K562 (cell line): ENCODE results near the gene ZNF385D. TPM values are rescaled to one million over a fixed set of nuclear protein-coding genes. Genes with fewer than 3 reads are reported as not detected.

Source experiments
- ATAC-seq: fragments of 200-7000 bp; cut with Tn5 transposase; 3 replicates; pipeline ENCODE4 v1.9.1; 2020; ENCODE audit warnings: moderate library complexity
- BruUV-seq: library from RNA; stranded (reverse); fragments of 400-500 nt; replicated peaks from 2 replicates; lab custom pipeline; 2021; lab: Mats Ljungman, UMichigan
- CTCF ChIA-PET: fragments of 300-600 bp; formaldehyde crosslinking; extraction: SDS; loops from one replicate; lab custom pipeline; 2021; ENCODE audit warnings: low intra/inter-chr PET ratio; lab: Yijun Ruan, JAX
- POLR2A ChIA-PET: fragments of 300-600, 350-650 bp; sonication (Branson Sonifier 250); formaldehyde crosslinking; extraction: SDS; loops from one replicate; lab custom pipeline; 2021; ENCODE audit warnings: antibody characterized with exemption, inconsistent platforms; lab: Yijun Ruan, JAX
- DNase-seq, 4 experiments: peaks; one replicate each; pipeline versions ENCODE4 v3.0.0 to v3.0.0-alpha.2; 2011 to 2018; ENCODE audit warnings: low spot score in 3 of 4, mixed read lengths in 3 of 4; ENCODE audit errors: extremely low read depth in 1 of 4
- FAIRE-seq: peaks from 2 replicates; lab custom pipeline; 2011; peaks lifted over from hg19 to GRCh38; lab: Jason Lieb, UNC
- H2AFZ ChIP-seq: 2 replicates; pipeline ENCODE4 v1.6.0; 2011; ENCODE audit warnings: low read depth, low read length, control low read depth, inconsistent platforms
- H3K27ac ChIP-seq: fragments of 200-600 bp; 3 replicates; pipeline ENCODE4 v1.8.0; 2011; ENCODE audit warnings: low read depth, mild to moderate bottlenecking, control low read depth, inconsistent platforms, low read length, moderate library complexity, mixed read lengths; ENCODE audit errors: extremely low read depth
- H3K27me3 ChIP-seq, 2 experiments: fragments of 300-600 bp in 1 of 2; 2 replicates in 1 of 2; 3 replicates in 1 of 2; pipeline versions ENCODE4 v1.6.0 to v1.8.0; 2011; ENCODE audit warnings: inconsistent platforms in 2 of 2, low read length in 2 of 2, mild to moderate bottlenecking in 1 of 2, mixed read lengths in 1 of 2, moderate library complexity in 1 of 2; ENCODE audit not compliant: control insufficient read depth in 2 of 2, insufficient read depth in 2 of 2
- H3K36me3 ChIP-seq: fragments of 300-600 bp; 3 replicates; pipeline ENCODE4 v1.8.0; 2011; ENCODE audit warnings: mild to moderate bottlenecking, low read length, inconsistent platforms; ENCODE audit not compliant: control insufficient read depth, insufficient read depth
- H3K4me1 ChIP-seq, 2 experiments: fragments of 200-600 bp in 1 of 2; replicated peaks in 1 of 2; 2 replicates in 1 of 2; 3 replicates in 1 of 2; pipeline versions ENCODE4 v1.5.1 to v1.8.0; 2011; ENCODE audit warnings: inconsistent platforms in 2 of 2, low read length in 2 of 2, mild to moderate bottlenecking in 1 of 2, mixed read lengths in 1 of 2, moderate library complexity in 1 of 2; ENCODE audit not compliant: control insufficient read depth in 2 of 2, insufficient read depth in 2 of 2
- H3K4me2 ChIP-seq: 2 replicates; pipeline ENCODE4 v1.6.1; 2011; ENCODE audit warnings: low read length, control low read depth, inconsistent platforms, mixed read lengths; ENCODE audit not compliant: insufficient read depth
- H3K4me3 ChIP-seq: fragments of 200-600 bp; sonication (generic), shearing (Covaris generic); 2 replicates; pipeline ENCODE4 v1.5.1; 2016; ENCODE audit warnings: control low read depth, inconsistent platforms
- H3K79me2 ChIP-seq: fragments of 200-600 bp; 3 replicates; pipeline ENCODE4 v1.8.0; 2011; ENCODE audit warnings: low read length, inconsistent platforms; ENCODE audit not compliant: control insufficient read depth, insufficient read depth
- H3K9ac ChIP-seq, 2 experiments: 2 replicates each; pipeline versions ENCODE4 v1.6.0 to v1.6.1; 2011; ENCODE audit warnings: low read depth in 2 of 2, low read length in 2 of 2, control low read depth in 1 of 2, inconsistent platforms in 1 of 2, mild to moderate bottlenecking in 1 of 2, mixed read lengths in 1 of 2; ENCODE audit not compliant: insufficient read depth in 1 of 2
- H3K9me1 ChIP-seq: one replicate; pipeline ENCODE4 v1.6.0; 2011; ENCODE audit warnings: inconsistent platforms, mild to moderate bottlenecking, low read length, moderate library complexity; ENCODE audit not compliant: control insufficient read depth, insufficient read depth
- H3K9me3 ChIP-seq: replicated peaks from 2 replicates; pipeline ENCODE4 v1.5.1; 2011; ENCODE audit warnings: low read depth, low read length, inconsistent platforms; ENCODE audit not compliant: control insufficient read depth, insufficient read depth
- H4K20me1 ChIP-seq: replicated peaks from 2 replicates; pipeline ENCODE4 v1.6.1; 2011; ENCODE audit warnings: low read length, inconsistent platforms, mixed read lengths; ENCODE audit not compliant: control insufficient read depth, insufficient read depth
- DEAF1 ChIP-seq: fragments of 450-650 bp; formaldehyde crosslinking; IDR thresholded peaks from 2 replicates; pipeline ENCODE4 v1.4.0; 2020; ENCODE audit warnings: mild to moderate bottlenecking, moderate library complexity
- HES1 ChIP-seq: fragments of 450-650 bp; IDR thresholded peaks from 2 replicates; pipeline ENCODE4 v1.6.1; 2016; ENCODE audit warnings: low read depth, mild to moderate bottlenecking, moderate library complexity
- KDM4B ChIP-seq, 2 experiments: fragments of 450-650 bp in 1 of 2; sonication (generic) in 1 of 2; IDR thresholded peaks; 2 replicates each; pipeline ENCODE4 v1.6.1; 2016 to 2017; ENCODE audit warnings: borderline replicate concordance in 2 of 2, antibody characterized with exemption in 1 of 2, low read depth in 1 of 2, mild to moderate bottlenecking in 1 of 2
- POLR2AphosphoS5 ChIP-seq: IDR thresholded peaks from 2 replicates; pipeline ENCODE4 v1.6.1; 2011; ENCODE audit warnings: mild to moderate bottlenecking, low read depth, low read length, moderate library complexity; ENCODE audit not compliant: control insufficient read depth, insufficient read depth
- SMC3 ChIP-seq: conservative IDR thresholded peaks from 2 replicates; pipeline ENCODE4 v1.6.1; 2011; ENCODE audit warnings: low read depth, low read length, improper control_type of control experiment; ENCODE audit not compliant: insufficient read depth
- WGBS: fragments of 100-300 bp; shearing (Covaris generic); methylation state at CpG from one replicate; pipeline ENCODE4 v1.1.6; 2016; ENCODE audit warnings: low coverage, mixed read lengths; ENCODE audit not compliant: insufficient coverage; ENCODE audit errors: missing lambda C conversion rate; 5-methylcytosine and 5-hydroxymethylcytosine counted together
- in situ Hi-C: fragments of 300-500 bp; cut with MboI; formaldehyde crosslinking; loops from 4 replicates; pipeline ENCODE4 v1.15.0; 2018; ENCODE audit warnings: inconsistent platforms, mixed read lengths
- intact Hi-C: fragments of 100-400 bp; cut with micrococcal nuclease; formaldehyde crosslinking; loops from 2 replicates; pipeline ENCODE4 v1.14.2; 2022
- polyA plus RNA-seq, 8 experiments: library from polyadenylated mRNA; depleted of rRNA in 4 of 8; stranded (reverse) in 5 of 8; unstranded in 3 of 8; fragments of >200 nt; fragmentation: Nextera tagmentation in 2 of 8; fragmentation: Illumina TruSeq in 1 of 8; extraction: Ambion mirVana in 2 of 8; extraction: Trizol in 1 of 8; gene quantifications; 2 replicates each; pipeline versions ENCODE4 v1.2.1 to v1.2.3, GENCODE V29; 2011 to 2014; ENCODE audit warnings: inconsistent platforms in 1 of 8, missing spikeins in 1 of 8
- total RNA-seq, 7 experiments: library from RNA; depleted of rRNA in 6 of 7; stranded (reverse); fragments of >200 nt in 6 of 7; fragmentation: Illumina TruSeq in 2 of 7; extraction: Trizol in 2 of 7; gene quantifications; 2 replicates each; pipeline versions ENCODE4 v1.2.1 to v1.2.3, GENCODE V29; 2011 to 2021; ENCODE audit warnings: low replicate concordance in 1 of 7

ZNF385D gene
- total and polyA plus RNA-seq, 9 of the 15 experiments (the other 6 are each of a cell fraction or from before 2014, with no cell fraction given): 0.14 to 1.7 (median 0.51) TPM

GRCh38 chr3:21484057-21484827 is 266.8 kb downstream of the ZNF385D start (continued):
- TF ChIP-seq KDM4B (IDR thresholded peaks at IDR 0.05; ENCODE audit: borderline replicate concordance in 2 of 2, low read depth in 1 of 2) (no peak), SMC3 (0 out of 2 replicates have a peak, but pooled peaks have one; percentile 30), DEAF1 (CRISPR knock-in tag) (peak; percentile 46)
- TF ChIP-seq, all 486 proteins: peak for 5

GRCh38 chr3:21481991-21482390 is 269.0 kb downstream of the ZNF385D start:
- ChIA-PET CTCF (no interaction called here), POLR2A (no interaction called here)
- Histone ChIP-seq H3K4me1 (no peaks in the 10 kb centered on the region; a peak in 1 of 5 replicates), H3K4me2 (no peak overlapping the region), H4K20me1 (no peaks in the 10 kb centered on the region), H3K9me1 (no peaks in the 10 kb centered on the region), H3K27me3 (no peaks in the 10 kb centered on the region), H3K4me3 (no peak overlapping the region), H3K79me2 (no peaks in the 10 kb centered on the region), H3K9me3 (no peaks in the 10 kb centered on the region; the same call in 1 of the 2 replicates), H3K36me3 (no peaks in the 10 kb centered on the region), H3K27ac (no peak overlapping the region), H2AFZ (no peak overlapping the region), H3K9ac (no peak overlapping the region)
- no TSS peak for BruUV-seq
- intact Hi-C loops: loop anchor here (5.0 kb wide), 1 partner anchor 970 kb away; no protein-coding TSS in a partner anchor
- in situ Hi-C loops: no loop called here
- DNase-seq: no peak
- ATAC-seq: no peak
- TF ChIP-seq HES1 (no peak), POLR2AphosphoS5 (no peak)
- WGBS: 0% methylated on average over 1 of the region's 1 CpG
- FAIRE-seq: no peak
